Keratinocyte (primary cell): ENCODE data around the gene CASK. TPM values are rescaled to one million over a fixed set of nuclear protein-coding genes. Genes with fewer than 3 reads are reported as not detected.

Source experiments
- DNase-seq: peaks from one replicate; pipeline ENCODE4 v3.0.0-alpha.2; 2011; ENCODE audit warnings: low read depth, missing footprints, low spot score
- FAIRE-seq: peaks from 2 replicates; lab custom pipeline; 2011; peaks lifted over from hg19 to GRCh38; lab: Jason Lieb, UNC
- H2AFZ ChIP-seq: 2 replicates; pipeline ENCODE4 v1.6.0; 2012; ENCODE audit warnings: low read length, control low read depth, inconsistent platforms; ENCODE audit not compliant: control insufficient read depth
- H3K27ac ChIP-seq: 2 replicates; pipeline ENCODE4 v1.5.1; 2011; ENCODE audit warnings: low read length; ENCODE audit not compliant: control insufficient read depth, insufficient read depth
- H3K27me3 ChIP-seq: 3 replicates; pipeline ENCODE4 v1.6.0; 2011; ENCODE audit warnings: low read length; ENCODE audit not compliant: control insufficient read depth, insufficient read depth; ENCODE audit errors: extremely low read depth
- H3K36me3 ChIP-seq, 2 experiments: 2 replicates in 1 of 2; 3 replicates in 1 of 2; pipeline ENCODE4 v1.5.1; 2011; ENCODE audit warnings: low read length in 2 of 2, mild to moderate bottlenecking in 1 of 2; ENCODE audit not compliant: control insufficient read depth in 2 of 2, insufficient read depth in 2 of 2; ENCODE audit errors: extremely low read depth in 1 of 2
- H3K4me1 ChIP-seq: 3 replicates; pipeline ENCODE4 v1.5.1; 2011; ENCODE audit warnings: low read length; ENCODE audit not compliant: control insufficient read depth, insufficient read depth; ENCODE audit errors: extremely low read depth
- H3K4me2 ChIP-seq: 3 replicates; pipeline ENCODE4 v1.6.0; 2011; ENCODE audit warnings: low read depth, low read length; ENCODE audit not compliant: control insufficient read depth, insufficient read depth; ENCODE audit errors: extremely low read depth
- H3K4me3 ChIP-seq, 3 experiments: fragments of 200-600 bp in 1 of 3; sonication (generic) in 1 of 3; 2 replicates in 2 of 3; 3 replicates in 1 of 3; pipeline ENCODE4 v1.5.1; 2011 to 2016; ENCODE audit warnings: low read length in 3 of 3, mild to moderate bottlenecking in 3 of 3, control low read depth in 2 of 3, inconsistent platforms in 1 of 3, low read depth in 1 of 3, mixed read lengths in 1 of 3, mixed run types in 1 of 3, moderate library complexity in 1 of 3; ENCODE audit not compliant: control insufficient read depth in 2 of 3, insufficient read depth in 2 of 3; ENCODE audit errors: extremely low read depth in 1 of 3
- H3K79me2 ChIP-seq: 2 replicates; pipeline ENCODE4 v1.6.0; 2012; ENCODE audit warnings: low read length; ENCODE audit not compliant: control insufficient read depth, insufficient read depth
- H3K9ac ChIP-seq: 3 replicates; pipeline ENCODE4 v1.6.0; 2011; ENCODE audit warnings: low read length; ENCODE audit not compliant: control insufficient read depth, insufficient read depth; ENCODE audit errors: extremely low read depth
- H3K9me1 ChIP-seq: 3 replicates; pipeline ENCODE4 v1.6.0; 2011; ENCODE audit warnings: low read length; ENCODE audit not compliant: control insufficient read depth, insufficient read depth; ENCODE audit errors: extremely low read depth
- H3K9me3 ChIP-seq: 2 replicates; pipeline ENCODE4 v1.5.1; 2012; ENCODE audit warnings: low read depth, low read length; ENCODE audit not compliant: control insufficient read depth
- H4K20me1 ChIP-seq: 3 replicates; pipeline ENCODE4 v1.6.0; 2011; ENCODE audit warnings: low read length; ENCODE audit not compliant: control insufficient read depth, insufficient read depth; ENCODE audit errors: extremely low read depth
- CTCF ChIP-seq, 3 experiments: IDR thresholded peaks in 1 of 3; conservative IDR thresholded peaks in 1 of 3; optimal IDR thresholded peaks in 1 of 3; 2 replicates in 2 of 3; 3 replicates in 1 of 3; pipeline versions ENCODE3 to v1.5.1; 2011; ENCODE audit warnings: low read length in 3 of 3, mild to moderate bottlenecking in 3 of 3, moderate library complexity in 2 of 3, control low read depth in 1 of 3, inconsistent platforms in 1 of 3; ENCODE audit not compliant: insufficient read depth in 2 of 3; ENCODE audit errors: extremely low read depth in 1 of 3
- EZH2 ChIP-seq: IDR thresholded peaks from one replicate; pipeline ENCODE4 v1.6.1; 2012; ENCODE audit warnings: inconsistent platforms, mild to moderate bottlenecking, low read length, moderate library complexity
- dilution Hi-C: fragments of 300-500 bp; cut with MboI; formaldehyde crosslinking; loops from one replicate; pipeline ENCODE4 v1.7.0; 2020; ENCODE audit warnings: low sequenced_read_pairs; ENCODE audit not compliant: extremely low pct_ligation_motif_present
- polyA plus RNA-seq, 5 experiments: library from polyadenylated mRNA; depleted of rRNA in 3 of 5; stranded (reverse) in 3 of 5; stranded (forward) in 1 of 5; unstranded in 1 of 5; fragments of >200 nt; gene quantifications; 1 replicate in 1 of 5; 2 replicates in 3 of 5; 3 replicates in 1 of 5; pipeline versions ENCODE4 v1.2.1 to v1.2.3, GENCODE V29; 2011 to 2012; ENCODE audit warnings: missing spikeins in 2 of 5, low read depth in 1 of 5, low replicate concordance in 1 of 5

The CASK gene
- polyA plus RNA-seq, 1 donor (not counting 4 experiments of a cell fraction or from before 2014, with no cell fraction given) = 33.7 TPM

- DNase-seq (no peak), FAIRE-seq (no peak)
- no peak overlapping the region for H3K9ac ChIP-seq
- no peaks in the 10 kb centered on the region for H3K27me3 ChIP-seq
- dilution Hi-C loops = no loop called here
- H2AFZ ChIP-seq = no peak overlapping the region
- no peak overlapping the region for H3K27ac ChIP-seq
- no peaks in the 10 kb centered on the region for H3K36me3 ChIP-seq
- no peaks in the 10 kb centered on the region for H3K9me1 ChIP-seq
- H3K4me3 ChIP-seq = no peak overlapping the region
- no peak overlapping the region for H3K4me2 ChIP-seq
- no peak for TF ChIP-seq CTCF (optimal IDR thresholded peaks at IDR 0.05 in 1 of 3, IDR thresholded peaks at IDR 0.05 in 1 of 3, conservative IDR thresholded peaks at IDR 0.05 in 1 of 3; ENCODE audit: extremely low read depth in 1 of 3, insufficient read depth in 2 of 3, low read length in 3 of 3)
- TF ChIP-seq EZH2 = no peak
- no peaks in the 10 kb centered on the region for H3K4me1 ChIP-seq
- H4K20me1 ChIP-seq = no peaks in the 10 kb centered on the region
- no peaks in the 10 kb centered on the region for H3K9me3 ChIP-seq
- H3K79me2 ChIP-seq = no peaks in the 10 kb centered on the region
Measured at GRCh38 chrX:41591906-41592305, 331.4 kb downstream of the CASK start.

- no peaks in the 10 kb centered on the region for H3K9me1 ChIP-seq
- no peak overlapping the region for H3K4me2 ChIP-seq
- no peaks in the 10 kb centered on the region for H3K36me3 ChIP-seq
- no peak overlapping the region for H2AFZ ChIP-seq
- no peaks in the 10 kb centered on the region for H3K9me3 ChIP-seq
- H3K27ac ChIP-seq = no peak overlapping the region
- H3K4me1 ChIP-seq = no peaks in the 10 kb centered on the region
- no peaks in the 10 kb centered on the region for H3K27me3 ChIP-seq
- H4K20me1 ChIP-seq = no peaks in the 10 kb centered on the region
- no peak for FAIRE-seq
- no peak for DNase-seq
- dilution Hi-C loops = no loop called here
- no peaks in the 10 kb centered on the region for H3K79me2 ChIP-seq
- no peak overlapping the region for H3K9ac ChIP-seq
- TF ChIP-seq CTCF (optimal IDR thresholded peaks at IDR 0.05 in 1 of 3, IDR thresholded peaks at IDR 0.05 in 1 of 3, conservative IDR thresholded peaks at IDR 0.05 in 1 of 3; ENCODE audit: extremely low read depth in 1 of 3, insufficient read depth in 2 of 3, low read length in 3 of 3) = no peak
- no peak overlapping the region for H3K4me3 ChIP-seq
Measured at GRCh38 chrX:41590641-41591040, 332.7 kb downstream of the CASK start.
